GM19099 (cell line): ENCODE results near the gene ZNF362.

Experiments
- POLR2A ChIP-seq: IDR thresholded peaks from 3 replicates; pipeline ENCODE4 v1.6.1; 2011; ENCODE audit warnings: low read depth; ENCODE audit not compliant: insufficient read length; ENCODE audit errors: extremely low read depth

The ZNF362 gene

GRCh38 chr1:33237579-33237978 lies 18.7 kb upstream of the ZNF362 start:
- TF ChIP-seq POLR2A: no peak

DNA sequence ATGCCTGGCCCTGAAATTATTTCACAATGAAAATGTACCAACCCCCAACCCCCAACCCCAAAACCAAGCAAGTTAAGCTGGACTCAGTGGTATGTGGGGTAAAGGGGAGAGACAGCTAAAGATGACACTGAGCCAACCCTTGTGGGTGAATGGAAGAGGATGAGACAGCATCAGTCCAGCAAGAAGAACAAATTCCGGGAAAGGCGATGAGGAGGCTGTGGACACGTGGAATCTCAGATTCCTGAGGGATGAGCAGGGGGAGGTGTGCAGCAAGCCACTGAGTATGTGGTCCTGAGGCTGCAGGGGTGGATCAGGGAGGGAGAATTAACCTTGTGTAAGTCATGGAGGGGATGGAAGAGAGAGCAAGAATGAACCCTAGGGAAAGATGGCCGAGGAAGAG lies 14.4 kb upstream of the ZNF362 start:
- no peak for TF ChIP-seq POLR2A

DNA sequence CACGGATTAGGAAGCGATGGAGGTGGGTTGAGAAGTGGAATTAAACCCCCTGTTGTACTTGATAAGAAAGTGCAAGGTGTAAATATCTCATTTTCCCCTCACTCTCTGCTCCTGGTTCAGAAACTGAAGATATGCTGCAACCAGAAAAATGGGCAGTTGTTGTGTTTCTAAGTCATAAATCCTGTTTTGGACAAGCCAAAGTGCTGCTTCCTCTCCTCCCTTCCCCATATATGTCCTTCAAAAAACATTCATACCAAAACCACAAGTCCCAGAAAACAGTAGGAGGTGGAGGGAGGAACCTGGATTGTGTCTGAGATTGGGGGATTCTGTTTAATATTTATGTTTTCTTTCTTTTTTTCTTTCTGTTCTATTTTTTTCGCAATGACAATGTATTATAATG lies 13.6 kb upstream of the ZNF362 start:
- TF ChIP-seq POLR2A: no peak

- TF ChIP-seq POLR2A: no peak
Observed at GRCh38 chr1:33244143-33244808, 12.0 kb upstream of the ZNF362 start.

GRCh38 chr1:33244809-33245186 lies 11.5 kb upstream of the ZNF362 start:
- TF ChIP-seq POLR2A: no peak

GRCh38 chr1:33246171-33246570 lies 10.1 kb upstream of the ZNF362 start:
- no peak for TF ChIP-seq POLR2A

GRCh38 chr1:33247545-33247944 lies 8.7 kb upstream of the ZNF362 start:
- TF ChIP-seq POLR2A: no peak

DNA sequence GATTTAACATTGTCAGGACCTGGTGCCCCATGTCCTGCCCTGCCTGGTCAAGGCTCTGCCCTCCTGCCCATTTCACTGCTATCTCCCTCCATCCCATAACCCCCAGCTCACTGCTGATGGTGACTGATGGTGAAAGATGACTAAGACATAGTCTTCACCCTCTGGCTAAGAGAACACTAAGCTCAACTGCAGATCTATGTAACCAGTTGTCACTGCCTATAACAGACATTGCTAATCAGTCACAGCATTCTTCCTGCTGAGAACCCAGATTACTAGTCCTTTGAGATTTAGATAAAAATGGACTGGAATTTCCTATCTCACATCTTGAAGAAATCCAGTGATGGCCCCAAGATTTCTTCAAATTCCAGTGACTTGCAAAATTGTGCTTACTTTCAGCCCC lies 8.0 kb upstream of the ZNF362 start:
- TF ChIP-seq POLR2A: no peak

GRCh38 chr1:33249422-33249821 lies 6.9 kb upstream of the ZNF362 start:
- no peak for TF ChIP-seq POLR2A

DNA sequence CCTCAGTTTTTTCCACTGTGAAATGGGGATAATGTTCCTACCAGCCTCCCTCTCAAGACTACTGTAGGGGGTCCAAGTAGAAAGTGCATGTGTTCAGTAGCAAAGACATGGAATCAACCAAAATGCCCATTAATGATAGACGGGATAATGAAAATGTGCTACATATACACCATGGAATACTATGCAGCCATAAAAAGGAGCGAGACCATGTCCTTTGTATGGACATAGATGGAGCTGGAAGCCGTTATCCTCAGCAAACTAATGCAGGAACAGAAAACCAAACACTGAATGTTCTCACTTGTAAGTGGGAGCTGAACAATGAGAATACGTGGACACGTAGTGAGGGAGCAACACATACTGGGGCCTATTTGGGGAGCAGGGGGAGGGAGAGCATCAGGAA lies 6.1 kb upstream of the ZNF362 start:
- no peak for TF ChIP-seq POLR2A

DNA sequence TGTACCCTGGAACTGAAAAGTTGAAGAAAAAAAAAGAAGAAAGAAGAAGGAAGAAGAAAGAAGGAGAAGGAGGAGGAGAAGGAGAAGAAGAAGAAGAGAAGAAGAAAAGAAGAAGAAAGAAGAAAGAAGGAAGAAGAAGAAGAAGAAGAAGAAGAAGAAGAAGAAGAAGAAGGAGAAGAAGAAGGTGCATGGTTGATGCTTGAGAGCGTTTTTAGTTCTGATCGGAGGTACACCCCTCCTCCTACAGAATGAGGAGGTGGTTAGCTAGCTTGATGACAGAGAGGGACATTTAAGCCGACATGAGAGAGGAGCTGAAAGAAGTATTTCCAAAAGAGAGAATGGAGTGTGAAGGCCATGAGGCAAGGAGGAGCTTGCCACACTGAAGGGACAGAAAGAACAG lies 5.6 kb upstream of the ZNF362 start:
- TF ChIP-seq POLR2A: no peak

- no peak for TF ChIP-seq POLR2A
Observed at GRCh38 chr1:33254491-33254890, 1.8 kb upstream of the ZNF362 start.

DNA sequence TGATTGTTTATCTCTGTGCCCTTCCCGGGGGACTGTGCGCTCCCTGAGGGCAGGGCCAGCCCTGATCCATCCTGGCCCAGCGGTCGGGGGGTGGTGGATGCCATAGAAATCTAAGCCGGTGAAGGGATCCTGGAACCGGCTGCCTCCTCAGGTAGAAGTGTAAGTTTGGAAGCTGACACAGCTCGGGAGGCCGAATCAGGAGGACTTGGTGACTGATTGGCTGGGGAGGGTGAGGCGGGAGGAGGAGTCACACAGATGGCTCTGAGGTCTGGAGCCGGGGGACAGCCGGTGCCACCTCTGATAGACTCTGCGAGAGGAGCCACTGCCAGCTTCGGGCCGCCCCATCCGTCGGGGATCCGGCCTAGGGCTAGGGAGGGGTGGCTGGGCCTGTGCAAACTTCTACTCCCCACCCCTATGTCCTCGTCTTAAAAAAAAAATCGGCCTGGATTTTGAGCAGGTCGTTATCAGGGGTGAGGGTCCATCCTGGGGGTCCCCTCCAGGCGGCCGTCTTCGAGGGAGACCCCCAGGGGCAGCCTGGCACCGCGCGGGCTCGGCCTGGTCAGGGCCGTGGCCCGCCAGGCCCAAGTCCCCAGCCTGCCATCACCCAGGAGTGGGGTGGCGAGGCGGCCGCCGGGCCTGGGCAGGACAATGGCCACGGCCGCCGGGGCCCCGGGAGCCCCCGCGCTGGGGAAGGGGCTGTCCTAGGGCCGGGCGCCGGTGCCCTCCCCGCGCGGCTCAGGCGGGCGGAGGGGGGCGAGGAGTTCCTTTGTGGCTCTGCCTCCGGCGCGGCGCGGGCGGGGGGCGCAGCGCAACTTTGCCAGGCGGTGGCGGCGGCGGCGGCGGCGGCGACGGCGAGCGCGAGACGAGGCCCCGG lies 708 bp upstream of the ZNF362 start:
- TF ChIP-seq POLR2A: no peak

DNA sequence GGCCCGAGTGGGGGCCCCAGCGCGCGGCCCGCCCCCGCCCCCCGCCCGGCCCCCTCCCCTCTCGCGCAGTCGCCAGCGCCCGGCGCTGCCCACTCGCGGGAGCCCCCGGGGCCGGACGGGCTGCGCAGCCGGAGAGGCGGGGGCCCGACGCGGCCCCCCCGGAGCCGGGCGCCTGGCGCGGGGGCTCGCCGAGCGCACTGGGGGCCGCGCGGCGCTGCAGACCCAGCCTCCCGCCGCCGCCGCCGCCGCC lies 146 bp upstream of the ZNF362 start:
- no peak for TF ChIP-seq POLR2A

GRCh38 chr1:33257207-33257771 lies 997 bp downstream of the ZNF362 start:
- no peak for TF ChIP-seq POLR2A
